Left kidney (tissue), 2 donors: ENCODE data around the gene CHCHD3. TPM values are rescaled to one million over a fixed set of nuclear protein-coding genes. Genes with fewer than 3 reads are reported as not detected.
"Not testable (repeated sequence)": the region's sequence is repeated elsewhere in the genome, so short reads cannot be mapped to it uniquely, and the experiment has no call there.

Experiments used
- DNase-seq: peaks from one replicate; pipeline ENCODE4 v3.0.0-alpha.2; 2013
- polyA plus RNA-seq: library from polyadenylated mRNA; unstranded; fragments of 120-200 nt; gene quantifications from one replicate; pipeline ENCODE4 v1.2.1, GENCODE V29; 2013; ENCODE audit not compliant: insufficient read length

The CHCHD3 gene
- polyA plus RNA-seq, 1 donor, result 82.6 TPM

- DNase-seq, result no peak
These were observed 33.3 kb downstream of the CHCHD3 start for GRCh38 chr7:133048589-133048988.

GRCh38 chr7:133047321-133047720 is 34.6 kb downstream of the CHCHD3 start:
- DNase-seq, result no peak

- no peak for DNase-seq
These were observed 37.0 kb downstream of the CHCHD3 start for GRCh38 chr7:133044722-133045473.

- no peak for DNase-seq
These were observed 41.2 kb downstream of the CHCHD3 start for GRCh38 chr7:133040674-133041073.

GRCh38 chr7:133040178-133040577 is 41.7 kb downstream of the CHCHD3 start:
- no peak for DNase-seq

- no peak for DNase-seq
These were observed 42.3 kb downstream of the CHCHD3 start for GRCh38 chr7:133039614-133040013.

- no peak for DNase-seq
These were observed 45.6 kb downstream of the CHCHD3 start for GRCh38 chr7:133036289-133036688.

GRCh38 chr7:133035240-133035639 is 46.6 kb downstream of the CHCHD3 start:
- not testable (repeated sequence) for DNase-seq

GRCh38 chr7:133030346-133030745 is 51.5 kb downstream of the CHCHD3 start:
- DNase-seq, result no peak

GRCh38 chr7:133029463-133029862 is 52.4 kb downstream of the CHCHD3 start:
- no peak for DNase-seq

GRCh38 chr7:133027397-133027796 is 54.5 kb downstream of the CHCHD3 start:
- DNase-seq, result no peak

- no peak for DNase-seq
These were observed 55.6 kb downstream of the CHCHD3 start for GRCh38 chr7:133026210-133026859.

GRCh38 chr7:133025056-133025455 is 56.8 kb downstream of the CHCHD3 start:
- DNase-seq, result no peak

- DNase-seq, result no peak
These were observed 57.3 kb downstream of the CHCHD3 start for GRCh38 chr7:133024596-133024995.

- DNase-seq, result no peak
These were observed 58.4 kb downstream of the CHCHD3 start for GRCh38 chr7:133023370-133024071.

- DNase-seq, result no peak
These were observed 59.2 kb downstream of the CHCHD3 start for GRCh38 chr7:133022661-133023060.

GRCh38 chr7:133021196-133021595 is 60.7 kb downstream of the CHCHD3 start:
- DNase-seq, result no peak

GRCh38 chr7:133020496-133020895 is 61.4 kb downstream of the CHCHD3 start:
- DNase-seq, result no peak

GRCh38 chr7:133019590-133019989 is 62.3 kb downstream of the CHCHD3 start:
- no peak for DNase-seq

GRCh38 chr7:133016604-133017003 is 65.3 kb downstream of the CHCHD3 start:
- no peak for DNase-seq

GRCh38 chr7:133015888-133016287 is 66.0 kb downstream of the CHCHD3 start:
- no peak for DNase-seq

- DNase-seq, result no peak
These were observed 70.1 kb downstream of the CHCHD3 start for GRCh38 chr7:133011746-133012145.
